SH-SY5Y (cell line): ENCODE data around the gene SEPHS2.

Experiments
- GATA2 ChIP-seq: IDR thresholded peaks from 2 replicates; pipeline ENCODE4 v1.6.1; 2011; ENCODE audit warnings: mild to moderate bottlenecking, low read depth, low read length
- GATA3 ChIP-seq: IDR thresholded peaks from 2 replicates; pipeline ENCODE4 v1.6.1; 2011; ENCODE audit warnings: low read depth, mild to moderate bottlenecking, low read length, moderate library complexity

GRCh38 chr16:30421010-30421409 is 24.7 kb downstream of the SEPHS2 start:
- TF ChIP-seq GATA3 (no peak), GATA2 (no peak)
